A549 (cell line): Measurements from ENCODE around the gene MAML3. TPM values are rescaled to one million over a fixed set of nuclear protein-coding genes. Genes with fewer than 3 reads are reported as not detected.

Experiments used
- ATAC-seq, 2 experiments: fragments of 200-7000 bp in 1 of 2; fragments of >200 bp in 1 of 2; cut with Nextera tagmentation in 1 of 2; cut with Tn5 transposase in 1 of 2; 3 replicates each; pipeline versions ENCODE4 v1.8.0 to v1.9.1; 2018 to 2020; ENCODE audit warnings: mild to moderate bottlenecking in 1 of 2, moderate library complexity in 1 of 2
- CTCF ChIA-PET: fragments of 300-600 bp; sonication (Branson Sonifier 250); formaldehyde crosslinking; extraction: SDS; loops from one replicate; lab custom pipeline; 2021; ENCODE audit warnings: antibody characterized with exemption, inconsistent platforms; lab: Yijun Ruan, JAX
- POLR2A ChIA-PET: fragments of 350-600 bp; formaldehyde crosslinking; extraction: SDS; loops from one replicate; lab custom pipeline; 2021; ENCODE audit warnings: antibody characterized with exemption, inconsistent platforms; lab: Yijun Ruan, JAX
- DNase-seq, 2 experiments: peaks; one replicate each; pipeline versions ENCODE4 v3.0.0 to v3.0.0-alpha.2; 2011 to 2016; ENCODE audit warnings: low read depth in 1 of 2, low spot score in 1 of 2
- FAIRE-seq: peaks from 2 replicates; lab custom pipeline; 2011; peaks lifted over from hg19 to GRCh38; lab: Jason Lieb, UNC
- H3K27ac ChIP-seq, 2 experiments: fragments of >200 bp; sonication (Bioruptor Twin); formaldehyde crosslinking; 3 replicates each; pipeline ENCODE4 v1.5.1; 2016 to 2017
- H3K4me1 ChIP-seq: fragments of >200 bp; sonication (Bioruptor Twin); formaldehyde crosslinking; 3 replicates; pipeline ENCODE4 v1.6.1; 2016
- H3K4me2 ChIP-seq: fragments of >200 bp; sonication (Bioruptor Twin); formaldehyde crosslinking; 3 replicates; pipeline ENCODE4 v1.6.1; 2016
- H3K4me3 ChIP-seq: fragments of >200 bp; sonication (Bioruptor Twin); formaldehyde crosslinking; 3 replicates; pipeline ENCODE4 v1.5.1; 2016
- H3K9me3 ChIP-seq: fragments of >200 bp; sonication (Bioruptor Twin); formaldehyde crosslinking; 3 replicates; pipeline ENCODE4 v1.6.1; 2016
- ATOH8 ChIP-seq: fragments of 250-450 bp; sonication (Bioruptor Pico); IDR thresholded peaks from 2 replicates; pipeline ENCODE4 v1.5.0; 2020; ENCODE audit warnings: low read depth, mild to moderate bottlenecking, moderate library complexity
- BHLHE40 ChIP-seq: IDR thresholded peaks from 2 replicates; pipeline ENCODE4 v1.6.1; 2012; ENCODE audit warnings: low read depth, low read length, inconsistent platforms
- CBX2 ChIP-seq: fragments of 200-600 bp; sonication (generic); IDR thresholded peaks from 2 replicates; pipeline ENCODE4 v1.6.1; 2016; ENCODE audit warnings: low read depth, mild to moderate bottlenecking, borderline replicate concordance
- CEBPB ChIP-seq, 2 experiments: fragments of >200 bp in 1 of 2; sonication (Bioruptor Twin) in 1 of 2; formaldehyde crosslinking in 1 of 2; IDR thresholded peaks; 2 replicates each; pipeline ENCODE4 v1.6.1; 2012 to 2016
- CHD2 ChIP-seq: fragments of 150-350 bp; IDR thresholded peaks from 2 replicates; pipeline ENCODE4 v1.6.1; 2014; ENCODE audit warnings: low read length; ENCODE audit not compliant: partially characterized antibody
- E2F6 ChIP-seq: IDR thresholded peaks from 2 replicates; pipeline ENCODE4 v1.6.1; 2012; ENCODE audit warnings: low read depth, borderline replicate concordance
- EHF ChIP-seq: fragments of 250-450 bp; sonication (Bioruptor Pico); IDR thresholded peaks from 2 replicates; pipeline ENCODE4 v1.5.0; 2020; ENCODE audit warnings: mild to moderate bottlenecking
- ELK1 ChIP-seq: fragments of 150-350 bp; IDR thresholded peaks from 2 replicates; pipeline ENCODE4 v1.6.1; 2014; ENCODE audit warnings: low read depth, mild to moderate bottlenecking, low read length
- FOSB ChIP-seq: fragments of 250-450 bp; sonication (Bioruptor Pico); IDR thresholded peaks from 2 replicates; pipeline ENCODE4 v1.5.0; 2020; ENCODE audit warnings: mild to moderate bottlenecking, moderate library complexity
- GATA3 ChIP-seq: IDR thresholded peaks from 2 replicates; pipeline ENCODE4 v1.6.1; 2012; ENCODE audit warnings: borderline replicate concordance
- HMGXB4 ChIP-seq: fragments of 250-450 bp; sonication (Bioruptor Pico); IDR thresholded peaks from 2 replicates; pipeline ENCODE4 v1.5.0; 2021; ENCODE audit warnings: mild to moderate bottlenecking, moderate library complexity, borderline replicate concordance
- HOXA7 ChIP-seq: fragments of 250-450 bp; sonication (Bioruptor Pico); IDR thresholded peaks from 2 replicates; pipeline ENCODE4 v1.5.0; 2020; ENCODE audit warnings: mild to moderate bottlenecking, moderate library complexity
- HOXB13 ChIP-seq: fragments of 250-450 bp; sonication (Bioruptor Pico); IDR thresholded peaks from 2 replicates; pipeline ENCODE4 v1.5.0; 2020; ENCODE audit warnings: low read depth, mild to moderate bottlenecking, moderate library complexity
- HOXB5 ChIP-seq: fragments of 250-450 bp; sonication (Bioruptor Pico); IDR thresholded peaks from 2 replicates; pipeline ENCODE4 v1.5.0; 2020; ENCODE audit warnings: mild to moderate bottlenecking, moderate library complexity
- KDM1A ChIP-seq: fragments of 200-600 bp; sonication (generic); IDR thresholded peaks from 2 replicates; pipeline ENCODE4 v1.6.1; 2016; ENCODE audit warnings: low read depth, mild to moderate bottlenecking
- MAX ChIP-seq: IDR thresholded peaks from 2 replicates; pipeline ENCODE4 v1.6.1; 2012
- MAZ ChIP-seq: fragments of 150-350 bp; IDR thresholded peaks from 2 replicates; pipeline ENCODE4 v1.6.1; 2014; ENCODE audit warnings: antibody characterized with exemption, low read depth, low read length, borderline replicate concordance
- NFE2L2 ChIP-seq: fragments of 150-350 bp; conservative IDR thresholded peaks from 2 replicates; pipeline ENCODE4 v1.6.1; 2014; ENCODE audit warnings: low read length
- PBX3 ChIP-seq: IDR thresholded peaks from 2 replicates; pipeline ENCODE4 v1.6.1; 2012
- PHF8 ChIP-seq: fragments of 200-600 bp; sonication (generic); IDR thresholded peaks from 2 replicates; pipeline ENCODE4 v1.6.1; 2016; ENCODE audit warnings: low read depth, mild to moderate bottlenecking, antibody characterized with exemption, moderate library complexity, borderline replicate concordance
- POLR2A ChIP-seq: IDR thresholded peaks from 2 replicates; pipeline ENCODE4 v1.6.1; 2012; ENCODE audit warnings: mild to moderate bottlenecking, low read length
- POLR2AphosphoS2 ChIP-seq: conservative IDR thresholded peaks from 2 replicates; pipeline ENCODE4 v1.6.1; 2012; ENCODE audit warnings: low read length, improper control_type of control experiment, inconsistent platforms
- RAD21 ChIP-seq, 2 experiments: fragments of >200 bp in 1 of 2; sonication (Bioruptor Twin) in 1 of 2; formaldehyde crosslinking in 1 of 2; IDR thresholded peaks in 1 of 2; conservative IDR thresholded peaks in 1 of 2; 2 replicates in 1 of 2; 3 replicates in 1 of 2; pipeline ENCODE4 v1.6.1; 2012 to 2018; ENCODE audit warnings: inconsistent platforms in 1 of 2
- RCOR1 ChIP-seq: fragments of 150-350 bp; IDR thresholded peaks from 2 replicates; pipeline ENCODE4 v1.6.1; 2014; ENCODE audit warnings: antibody characterized with exemption, low read length, low read depth
- RFX5 ChIP-seq: fragments of 450-650 bp; IDR thresholded peaks from 2 replicates; pipeline ENCODE4 v1.7.1; 2014; ENCODE audit warnings: antibody characterized with exemption, mild to moderate bottlenecking, moderate library complexity
- SMC3 ChIP-seq: fragments of >200 bp; sonication (Bioruptor Twin); formaldehyde crosslinking; IDR thresholded peaks from 3 replicates; pipeline ENCODE4 v1.6.1; 2018; ENCODE audit warnings: inconsistent platforms
- SREBF2 ChIP-seq: fragments of 450-650 bp; IDR thresholded peaks from 2 replicates; pipeline ENCODE4 v1.6.1; 2014; ENCODE audit warnings: mild to moderate bottlenecking, moderate library complexity
- ZFP36 ChIP-seq: fragments of 450-650 bp; IDR thresholded peaks from 2 replicates; pipeline ENCODE4 v1.6.1; 2014; ENCODE audit warnings: borderline replicate concordance; ENCODE audit not compliant: partially characterized antibody
- ZSCAN20 ChIP-seq: fragments of 250-450 bp; sonication (Bioruptor Pico); IDR thresholded peaks from 2 replicates; pipeline ENCODE4 v1.8.0; 2022; ENCODE audit warnings: mild to moderate bottlenecking, moderate library complexity
- WGBS: methylation state at CpG from one replicate; pipeline ENCODE4 v1.1.6; 2017; ENCODE audit errors: missing lambda C conversion rate; 5-methylcytosine and 5-hydroxymethylcytosine counted together
- polyA plus RNA-seq, 4 experiments: library from polyadenylated mRNA; depleted of rRNA in 3 of 4; stranded (reverse); fragments of >200 nt; fragmentation: RNase III in 1 of 4; extraction: RNeasy Plus Mini Kit Qiagen cat#74134 plus additional on column Dnase treatment in 1 of 4; gene quantifications; 2 replicates in 3 of 4; 3 replicates in 1 of 4; pipeline ENCODE4 v1.2.3, GENCODE V29; 2011 to 2017

Gene MAML3
- polyA plus RNA-seq, 2 of the 4 experiments (the other 2 are of a cell fraction): 9.0 to 22.2 TPM

- peak overlapping the region; percentile 31; the same call in 1 of the 3 replicates for H3K4me2 ChIP-seq
Measured at GRCh38 chr4:140158365-140159030, 4.5 kb upstream of the MAML3 start.

GRCh38 chr4:140157341-140157740 lies 3.4 kb upstream of the MAML3 start:
- TF ChIP-seq POLR2AphosphoS2 (no peak), HOXB13 (no peak), EHF (CRISPR knock-in tag) (no peak), SMC3 (no peak), RAD21 (conservative IDR thresholded peaks at IDR 0.05 in 1 of 2, IDR thresholded peaks at IDR 0.05 in 1 of 2) (no peak), RCOR1 (no peak), ATOH8 (CRISPR knock-in tag) (no peak), BHLHE40 (no peak), FOSB (no peak), PHF8 (no peak), CBX2 (no peak), ELK1 (no peak), HOXA7 (no peak), MAZ (no peak), MAX (no peak), HOXB5 (CRISPR knock-in tag) (no peak), POLR2A (no peak)
- DNase-seq (no peak), ATAC-seq (no peak), FAIRE-seq (no peak)
- Histone ChIP-seq H3K4me2 (no peak overlapping the region), H3K27ac (no peak overlapping the region), H3K4me3 (no peak overlapping the region), H3K4me1 (peaks cover 16% of the 10 kb centered on the region), H3K9me3 (peaks cover 6% of the 10 kb centered on the region; the same call in 1 of the 3 replicates)
- POLR2A ChIA-PET: no interaction called here
- CTCF ChIA-PET: interaction anchor here (1.3 kb wide), 2 partner anchors 13 to 96 kb away, joined by 4 read pairs; no protein-coding TSS in a partner anchor
- WGBS: 100% methylated on average over 2 of the region's 2 CpGs

More at GRCh38 chr4:140158365-140159030, 4.5 kb upstream of the MAML3 start:
- peaks cover 16% of the 10 kb centered on the region for H3K4me1 ChIP-seq
- H3K9me3 ChIP-seq: peaks cover 6% of the 10 kb centered on the region; the same call in 1 of the 3 replicates
- ChIA-PET CTCF (interaction anchor here (0.5 to 1.3 kb wide), 3 partner anchors 12 to 94 kb away, joined by 3 to 4 read pairs (median 4); no protein-coding TSS in a partner anchor), POLR2A (no interaction called here)
- ATAC-seq: no peak
- no peak for FAIRE-seq
- 42% methylated on average over 3 of the region's 3 CpGs for WGBS
- H3K4me3 ChIP-seq: no peak overlapping the region
- DNase-seq: no peak
- TF ChIP-seq CHD2: no peak
- no peak for TF ChIP-seq HOXB13
- no peak for TF ChIP-seq SREBF2
- no peak for TF ChIP-seq GATA3
- no peak for TF ChIP-seq ZSCAN20 (CRISPR knock-in tag)
- TF ChIP-seq E2F6: no peak
- TF ChIP-seq POLR2A: no peak
- no peak for TF ChIP-seq HMGXB4 (CRISPR knock-in tag)
- no peak for TF ChIP-seq FOSB
- no peak for TF ChIP-seq RAD21 (conservative IDR thresholded peaks at IDR 0.05 in 1 of 2, IDR thresholded peaks at IDR 0.05 in 1 of 2)
- TF ChIP-seq KDM1A: no peak
- TF ChIP-seq ZFP36: no peak
- TF ChIP-seq RFX5: no peak
- TF ChIP-seq PHF8: no peak
- no peak for TF ChIP-seq PBX3
- no peak for TF ChIP-seq NFE2L2
- no peak for TF ChIP-seq HOXA7
- TF ChIP-seq CEBPB (IDR thresholded peaks at IDR 0.05): no peak
- peak overlapping the region; percentile 5 to 13; a peak in 1 of 6 replicates for H3K27ac ChIP-seq
